Spleen (tissue), 7 donors: ENCODE measurements around the gene PHKB.

Source experiments
- POLR2AphosphoS5 ChIP-seq, 3 donors: sonication (generic); formaldehyde crosslinking; IDR thresholded peaks; one replicate each; pipeline ENCODE4 v1.5.1; 2017; ENCODE audit warnings: antibody characterized with exemption in 3 of 3
- TF ChIP-seq, protein P1 (sequence below), 11 experiments: fragments of 200-600 bp in 7 of 11; fragments of 450-650 bp in 4 of 11; sonication (generic) in 4 of 11; IDR thresholded peaks in 8 of 11; conservative IDR thresholded peaks in 3 of 11; 1 replicate in 7 of 11; 2 replicates in 4 of 11; pipeline versions ENCODE4 v1.4.0 to v1.8.0; 2016 to 2021; ENCODE audit warnings: antibody characterized with exemption in 11 of 11, inconsistent platforms in 4 of 11, mild to moderate bottlenecking in 1 of 11
- donor health status: DM: no; HTN: no; CAD: no; lungs with moderate emphysema.
- donor health status: DM: no; HTN: no; CAD: no.
- donor health status: DM: no; HTN: no; CAD: no.

DNA sequence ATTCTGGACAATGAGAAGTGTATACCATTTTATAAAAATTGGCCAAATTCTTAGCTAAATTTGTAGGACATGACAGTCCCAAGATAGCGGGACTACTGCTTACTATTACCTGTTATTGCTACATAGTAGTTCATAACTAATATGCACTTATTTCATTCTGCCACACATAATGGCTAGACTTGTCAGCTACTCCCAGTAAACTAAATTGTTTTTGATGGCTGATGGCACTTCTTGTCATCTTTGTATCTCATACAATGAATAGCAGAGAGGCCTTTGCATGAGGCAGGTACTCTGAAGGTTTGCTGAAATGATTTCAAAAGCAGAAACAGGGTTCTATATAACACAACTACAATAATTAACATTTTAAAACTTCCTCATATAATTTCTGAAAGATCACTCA, 44.3 kb upstream of the PHKB start:
- TF ChIP-seq, protein P1, sequence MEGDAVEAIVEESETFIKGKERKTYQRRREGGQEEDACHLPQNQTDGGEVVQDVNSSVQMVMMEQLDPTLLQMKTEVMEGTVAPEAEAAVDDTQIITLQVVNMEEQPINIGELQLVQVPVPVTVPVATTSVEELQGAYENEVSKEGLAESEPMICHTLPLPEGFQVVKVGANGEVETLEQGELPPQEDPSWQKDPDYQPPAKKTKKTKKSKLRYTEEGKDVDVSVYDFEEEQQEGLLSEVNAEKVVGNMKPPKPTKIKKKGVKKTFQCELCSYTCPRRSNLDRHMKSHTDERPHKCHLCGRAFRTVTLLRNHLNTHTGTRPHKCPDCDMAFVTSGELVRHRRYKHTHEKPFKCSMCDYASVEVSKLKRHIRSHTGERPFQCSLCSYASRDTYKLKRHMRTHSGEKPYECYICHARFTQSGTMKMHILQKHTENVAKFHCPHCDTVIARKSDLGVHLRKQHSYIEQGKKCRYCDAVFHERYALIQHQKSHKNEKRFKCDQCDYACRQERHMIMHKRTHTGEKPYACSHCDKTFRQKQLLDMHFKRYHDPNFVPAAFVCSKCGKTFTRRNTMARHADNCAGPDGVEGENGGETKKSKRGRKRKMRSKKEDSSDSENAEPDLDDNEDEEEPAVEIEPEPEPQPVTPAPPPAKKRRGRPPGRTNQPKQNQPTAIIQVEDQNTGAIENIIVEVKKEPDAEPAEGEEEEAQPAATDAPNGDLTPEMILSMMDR (IDR thresholded peaks at IDR 0.05 in 8 of 11, conservative IDR thresholded peaks at IDR 0.05 in 3 of 11), result no peak
- no peak for TF ChIP-seq POLR2AphosphoS5 (IDR thresholded peaks at IDR 0.05)
